Stimulated activated CD8-positive, alpha-beta memory T cell treated with anti-CD3 and anti-CD28 coated beads, Interleukin-15, amount 100 ng/mL, for 4 hours (primary cell): ENCODE results near the gene TCP10L.
"Not testable (repeated sequence)": the region's sequence is repeated elsewhere in the genome, so short reads cannot be mapped to it uniquely, and the experiment has no call there.

Experiments
- DNase-seq, 2 donors: peaks; one replicate each; pipeline ENCODE4 v3.0.0-alpha.2; 2020; ENCODE audit warnings: low read depth in 2 of 2

The TCP10L gene

GRCh38 chr21:32554832-32555638, 30.3 kb downstream of the TCP10L start:
- no peak for DNase-seq

DNA sequence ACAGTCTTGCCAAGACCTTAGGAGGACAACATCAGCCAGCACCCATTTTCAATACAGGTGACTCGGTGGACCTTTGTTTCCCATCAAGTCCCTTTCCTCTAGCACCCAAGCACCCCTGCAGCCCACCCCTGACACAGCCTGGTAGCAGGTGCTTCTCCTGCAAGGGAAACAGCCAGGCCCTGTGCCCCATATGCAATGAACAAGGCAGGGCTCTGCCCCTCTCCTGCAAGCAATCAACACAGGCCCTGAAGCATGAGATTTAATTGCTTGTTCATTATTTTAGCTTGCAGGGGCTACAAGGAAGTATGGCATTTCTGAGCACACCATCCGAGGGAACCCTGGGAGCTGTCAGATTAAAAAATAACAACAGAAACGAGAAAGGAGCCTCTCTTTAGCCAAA, 35.4 kb downstream of the TCP10L start:
- DNase-seq, result no peak

GRCh38 chr21:32549440-32549839, 35.9 kb downstream of the TCP10L start:
- DNase-seq, result no peak

- no peak for DNase-seq
These were observed 36.3 kb downstream of the TCP10L start for GRCh38 chr21:32548978-32549377.

DNA sequence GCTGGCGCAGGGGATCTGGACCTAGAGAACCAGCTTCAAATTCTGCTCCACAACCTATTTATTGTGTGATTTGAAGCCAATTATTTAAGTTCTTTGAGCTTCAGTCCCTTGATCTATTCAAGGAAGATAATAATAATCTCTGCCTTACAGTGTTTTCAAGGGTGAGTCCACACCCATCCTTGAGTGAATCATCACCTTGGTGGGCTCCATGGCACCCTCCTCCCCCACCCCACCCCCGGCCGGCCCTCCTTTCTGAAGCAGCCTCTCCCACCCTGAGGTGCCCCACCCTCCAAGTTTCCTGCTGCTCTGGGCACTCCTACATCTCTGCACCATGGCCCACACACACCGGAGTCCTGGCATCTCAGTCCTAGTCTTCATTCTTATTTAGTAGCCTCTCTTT, 38.3 kb downstream of the TCP10L start:
- no peak for DNase-seq

DNA sequence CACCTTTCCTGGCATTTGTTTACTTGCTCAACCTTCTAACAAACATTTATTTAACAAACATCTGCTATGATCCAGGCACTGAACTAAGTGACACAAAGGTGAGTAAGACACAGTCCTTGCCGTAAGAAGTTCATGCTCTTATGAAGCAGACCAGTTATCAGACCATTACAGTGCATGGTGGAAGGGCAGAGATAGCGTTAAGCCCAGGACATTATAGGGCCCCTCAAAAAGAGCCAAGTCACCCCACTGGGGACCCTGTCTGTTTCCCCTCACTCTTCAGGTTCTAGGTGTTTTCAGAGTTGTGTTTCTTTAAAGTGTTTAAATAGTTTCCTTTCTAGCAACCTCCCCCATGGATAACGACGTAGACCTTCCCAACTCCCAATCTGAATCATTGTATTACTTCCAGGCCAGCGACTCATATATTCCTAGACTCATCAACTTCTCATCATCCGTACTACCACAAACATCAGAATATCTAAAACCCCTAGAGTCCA, 39.3 kb downstream of the TCP10L start:
- no peak for DNase-seq

- DNase-seq, result no peak
These were observed 40.6 kb downstream of the TCP10L start for GRCh38 chr21:32544697-32545096.

GRCh38 chr21:32543975-32544374, 41.3 kb downstream of the TCP10L start:
- DNase-seq, result no peak

DNA sequence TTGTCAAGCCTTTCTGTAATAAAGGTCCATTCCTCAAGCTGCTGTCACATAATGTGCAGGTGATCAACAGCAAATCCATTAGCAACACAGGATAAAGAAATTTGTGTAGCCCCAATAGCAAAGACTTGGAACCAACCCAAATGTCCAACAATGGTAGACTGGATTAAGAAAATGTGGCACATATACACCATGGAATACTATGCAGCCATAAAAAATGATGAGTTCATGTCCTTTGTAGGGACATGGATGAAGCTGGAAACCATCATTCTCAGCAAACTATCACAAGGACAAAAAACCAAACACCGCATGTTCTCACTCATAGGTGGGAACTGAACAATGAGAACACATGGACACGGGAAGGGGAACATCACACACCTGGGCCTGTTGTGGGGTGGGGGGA, 42.3 kb downstream of the TCP10L start:
- not testable (repeated sequence) for DNase-seq

- no peak for DNase-seq
These were observed 45.9 kb downstream of the TCP10L start for GRCh38 chr21:32539378-32539777.

- peak; percentile 24 to 32 for DNase-seq
These were observed 47.1 kb downstream of the TCP10L start for GRCh38 chr21:32538147-32538792.

DNA sequence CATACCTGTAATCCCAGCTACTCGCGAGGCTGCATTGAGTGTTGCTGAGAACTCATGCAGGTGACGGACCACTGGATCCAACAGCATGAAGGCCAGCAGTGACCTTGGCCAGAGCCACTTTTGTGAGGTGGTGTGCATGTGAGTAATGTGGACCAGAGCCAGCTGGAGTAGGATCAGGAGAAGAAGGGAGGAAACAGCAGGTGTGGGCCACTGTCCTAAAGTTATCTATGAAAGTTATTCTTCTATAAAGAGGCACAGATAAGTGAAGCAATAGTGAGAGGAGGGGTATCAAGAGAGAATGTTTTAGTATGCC, 47.8 kb downstream of the TCP10L start:
- no peak for DNase-seq

- DNase-seq, result no peak
These were observed 49.7 kb downstream of the TCP10L start for GRCh38 chr21:32535612-32536011.

DNA sequence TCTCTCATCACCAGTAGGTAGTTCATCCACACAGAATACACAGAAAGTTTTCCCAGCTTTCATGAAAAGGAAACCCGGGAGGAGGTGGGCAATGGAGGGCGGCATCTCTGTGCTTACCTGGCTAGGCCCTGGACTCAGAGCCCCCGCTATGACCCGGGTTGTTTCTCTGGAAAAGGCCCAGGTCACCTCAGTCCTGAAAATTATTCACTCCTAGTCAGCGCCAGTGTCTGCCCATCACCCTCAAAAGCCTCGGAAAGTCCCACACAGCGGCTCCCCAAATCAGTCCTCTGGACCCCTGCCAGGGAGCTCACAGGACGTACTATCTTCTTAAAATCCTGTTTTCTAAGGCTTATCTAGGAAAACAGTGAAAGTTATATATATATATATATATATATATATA, 51.2 kb downstream of the TCP10L start:
- no peak for DNase-seq

DNA sequence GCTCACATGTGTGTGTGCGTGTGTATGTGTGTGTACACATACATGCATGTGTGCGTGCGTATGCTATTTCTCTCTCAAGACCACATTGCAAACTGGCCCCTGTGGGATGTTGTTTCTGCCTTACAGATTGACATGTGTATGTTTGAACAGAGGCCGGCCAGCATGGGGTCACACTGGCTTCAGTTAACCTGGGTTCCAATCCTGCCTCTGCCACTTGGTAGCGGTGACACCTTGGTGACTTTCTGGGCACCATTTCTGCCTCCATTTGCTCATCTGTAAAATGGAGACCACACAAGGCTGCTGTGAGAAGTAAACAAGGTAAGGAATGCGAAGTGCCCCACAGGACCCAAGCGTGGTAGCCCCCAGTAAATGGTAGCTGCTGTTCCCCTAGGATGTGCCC, 51.7 kb downstream of the TCP10L start:
- no peak for DNase-seq

GRCh38 chr21:32533053-32533452, 52.3 kb downstream of the TCP10L start:
- no peak for DNase-seq

DNA sequence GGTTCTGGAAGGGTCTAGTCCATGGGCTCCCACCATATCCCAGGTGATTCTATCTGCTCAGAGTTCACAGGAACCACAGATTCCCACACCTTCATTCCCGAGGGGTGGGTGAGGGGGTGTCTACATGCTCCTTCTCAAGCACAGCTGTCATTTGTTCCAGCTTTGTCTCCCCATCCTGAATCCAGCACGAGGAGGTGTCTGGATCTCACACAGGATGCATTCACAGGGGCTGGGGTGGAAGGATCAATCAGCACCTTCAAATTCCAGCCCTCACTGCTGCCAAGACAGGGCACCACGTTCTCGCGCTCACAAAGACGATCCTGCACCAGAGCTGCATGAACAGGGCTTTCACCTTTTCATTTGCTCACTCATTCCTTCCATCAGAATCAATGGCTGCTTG, 52.7 kb downstream of the TCP10L start:
- DNase-seq, result no peak

DNA sequence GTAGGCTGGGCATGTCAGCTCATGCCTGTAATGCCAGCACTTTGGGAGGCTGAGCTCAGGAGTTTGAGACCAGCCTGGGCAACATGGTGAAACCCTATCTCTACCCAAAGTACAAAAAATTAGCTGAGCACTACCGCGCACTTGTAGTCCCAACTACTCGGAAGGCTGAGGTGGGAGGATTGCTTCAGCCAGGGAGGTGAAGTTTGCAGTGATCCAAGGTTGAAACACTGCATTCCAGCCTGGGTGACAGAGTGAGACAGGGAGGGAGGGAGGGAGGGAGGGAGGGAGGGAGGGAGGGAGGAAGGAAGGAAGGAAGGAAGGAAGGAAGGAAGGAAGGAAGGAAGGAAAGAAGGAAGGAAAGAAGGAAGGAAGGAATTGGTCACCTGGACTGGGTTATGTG, 53.8 kb downstream of the TCP10L start:
- DNase-seq, result not testable (repeated sequence)

DNA sequence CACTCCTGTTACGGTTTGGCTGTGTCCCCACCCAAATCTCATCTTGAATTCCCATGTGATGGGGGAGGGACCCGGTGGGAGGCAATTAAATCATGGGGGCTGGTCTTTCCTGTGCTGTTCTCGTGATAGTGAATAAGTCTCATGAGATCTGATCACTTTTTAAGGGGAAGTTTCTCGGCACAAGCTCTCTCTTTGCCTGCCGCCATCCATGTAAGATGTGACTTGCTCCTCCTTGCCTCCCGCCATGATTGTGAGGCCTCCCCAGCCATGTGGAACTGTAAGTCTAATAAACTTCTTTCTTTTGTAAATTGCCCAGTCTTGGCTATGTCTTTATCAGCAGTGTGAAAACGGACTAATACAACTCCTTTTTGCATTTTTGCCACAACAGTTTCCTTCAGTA, 54.5 kb downstream of the TCP10L start:
- DNase-seq, result not testable (repeated sequence)

GRCh38 chr21:32529679-32530078, 55.6 kb downstream of the TCP10L start:
- no peak for DNase-seq

- DNase-seq, result no peak
These were observed 60.0 kb downstream of the TCP10L start for GRCh38 chr21:32525282-32525681.

- DNase-seq, result no peak
These were observed 61.2 kb downstream of the TCP10L start for GRCh38 chr21:32523988-32524719.
